NCI-H446 treated with DMSO at 0.1 percent for 48 hours (cell line): Measurements from ENCODE around the gene KIFC3.
"Not testable (repeated sequence)": the region's sequence is repeated elsewhere in the genome, so short reads cannot be mapped to it uniquely, and the experiment has no call there.

Experiments used
- DNase-seq: peaks from one replicate; lab custom pipeline; 2025; lab: John Stamatoyannopoulos, UW

The KIFC3 gene

DNA sequence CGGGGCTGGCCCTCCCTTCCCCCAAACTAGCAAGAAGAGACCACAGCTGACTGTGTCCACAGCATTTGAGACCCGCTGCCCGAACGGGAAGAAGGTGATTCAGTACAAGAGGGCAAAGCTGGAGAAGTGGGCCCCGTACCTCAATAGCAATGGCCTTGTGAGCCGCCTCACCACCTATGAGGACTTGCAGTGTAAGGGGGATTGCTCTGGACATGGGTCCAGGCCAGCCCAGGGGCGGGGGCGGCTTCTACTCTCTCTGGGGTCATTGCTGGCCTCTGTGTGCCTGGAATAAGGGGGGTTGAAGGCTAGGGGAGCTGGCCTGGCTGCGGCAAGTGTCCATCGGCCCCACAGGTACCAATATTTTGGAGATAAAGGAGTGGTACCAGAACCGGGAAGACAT lies 79.6 kb downstream of the KIFC3 start:
- DNase-seq = no peak

- DNase-seq = no peak
Measured at GRCh38 chr16:57722210-57722499, 80.1 kb downstream of the KIFC3 start.

DNA sequence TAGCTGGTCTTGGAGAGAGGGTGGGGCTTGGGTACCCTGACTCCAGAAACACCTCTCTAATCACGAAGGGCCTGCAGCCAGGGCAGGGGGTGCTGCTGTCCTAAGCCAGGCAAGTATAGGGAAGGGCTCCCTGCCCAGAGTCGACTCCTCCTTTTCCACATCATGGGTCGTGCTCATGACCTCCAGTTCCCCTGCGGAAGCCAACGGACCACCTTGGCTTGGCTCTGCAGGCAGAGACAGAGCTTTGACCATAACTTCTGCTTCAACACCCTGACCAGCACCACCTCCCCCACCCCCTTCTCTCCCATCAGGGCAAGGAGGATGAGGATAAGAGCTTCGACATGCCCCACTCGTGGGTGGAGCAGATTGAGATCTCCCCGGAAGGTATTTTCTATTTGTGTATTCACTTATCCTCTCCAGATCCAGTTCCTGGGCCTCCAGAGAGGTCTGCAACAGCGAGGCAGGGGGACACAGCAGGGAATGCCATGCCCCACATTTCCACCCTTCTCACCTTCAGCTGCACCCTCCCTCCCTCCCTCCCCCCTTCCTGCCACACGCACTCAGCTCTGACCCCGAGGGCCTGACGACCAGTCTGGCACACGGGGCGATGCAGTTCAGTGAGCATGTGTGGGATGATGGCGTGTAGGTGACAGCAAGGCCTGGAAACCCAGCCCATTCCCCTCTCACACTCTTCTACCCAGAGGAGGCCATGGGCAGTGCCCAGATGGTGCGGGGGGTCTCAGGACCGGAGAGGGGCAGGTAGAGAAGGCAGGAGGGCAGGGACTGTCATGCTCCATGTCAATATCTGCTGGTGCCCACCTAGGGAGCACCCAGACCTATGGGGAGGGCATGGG lies 80.7 kb downstream of the KIFC3 start:
- DNase-seq = no peak

- DNase-seq = no peak
Measured at GRCh38 chr16:57720142-57720575, 82.1 kb downstream of the KIFC3 start.

DNA sequence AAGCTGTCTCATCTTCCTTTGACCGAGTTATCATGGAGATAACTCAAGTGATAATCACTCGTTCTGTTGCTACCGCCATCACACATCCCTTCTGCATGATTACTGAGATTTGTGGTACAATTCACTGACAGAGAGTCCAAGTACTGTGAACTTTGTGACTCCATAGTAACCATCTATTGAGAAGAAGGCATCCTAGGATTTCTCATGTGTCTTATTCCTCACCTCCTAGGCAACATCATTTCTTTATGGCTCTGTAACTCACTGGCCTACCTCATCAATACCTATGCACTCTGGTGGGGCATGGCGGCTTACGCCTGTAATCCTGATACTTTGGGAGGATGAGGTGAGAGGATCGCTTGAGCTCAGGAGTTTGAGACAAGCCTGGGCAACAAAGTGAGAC lies 88.2 kb downstream of the KIFC3 start:
- no peak for DNase-seq

- DNase-seq = no peak
Measured at GRCh38 chr16:57713596-57713995, 88.7 kb downstream of the KIFC3 start.

DNA sequence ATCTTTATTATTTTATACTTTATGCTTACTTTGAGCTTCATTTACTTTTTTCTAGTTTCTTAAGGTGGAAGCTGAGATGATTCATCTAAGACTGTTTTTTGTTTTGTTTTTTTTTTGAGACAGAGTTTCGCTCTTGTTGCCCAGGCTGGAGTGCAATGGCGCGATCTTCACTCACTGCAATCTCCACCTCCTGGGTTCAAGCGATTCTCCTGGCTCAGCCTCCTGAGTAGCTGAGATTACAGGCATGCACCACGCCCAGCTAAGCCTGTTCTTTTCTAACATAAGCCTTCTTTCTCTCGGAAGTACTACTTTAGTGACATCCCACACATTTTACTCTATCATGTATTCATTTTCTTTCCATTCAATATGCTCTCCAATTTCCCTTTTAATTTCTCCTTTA lies 89.7 kb downstream of the KIFC3 start:
- not testable (repeated sequence) for DNase-seq

- no peak for DNase-seq
Measured at GRCh38 chr16:57711993-57712392, 90.3 kb downstream of the KIFC3 start.

- peak; percentile 30 for DNase-seq
Measured at GRCh38 chr16:57711346-57711745, 90.9 kb downstream of the KIFC3 start.

GRCh38 chr16:57709663-57710062 lies 92.6 kb downstream of the KIFC3 start:
- no peak for DNase-seq
